GM10266 (cell line): ENCODE data around the gene CDC42BPB.
"Not testable (repeated sequence)": the region's sequence is repeated elsewhere in the genome, so short reads cannot be mapped to it uniquely, and the experiment has no call there.

Source experiments
- DNase-seq: peaks from one replicate; pipeline ENCODE4 v3.0.0; 2012; ENCODE audit errors: extremely low spot score
- TF ChIP-seq, protein P1 (sequence below): IDR thresholded peaks from 2 replicates; pipeline ENCODE4 v1.5.1; 2012; ENCODE audit warnings: mild to moderate bottlenecking, low read depth; ENCODE audit not compliant: control insufficient read depth, insufficient read depth; ENCODE audit errors: missing control alignments

CDC42BPB gene

DNA sequence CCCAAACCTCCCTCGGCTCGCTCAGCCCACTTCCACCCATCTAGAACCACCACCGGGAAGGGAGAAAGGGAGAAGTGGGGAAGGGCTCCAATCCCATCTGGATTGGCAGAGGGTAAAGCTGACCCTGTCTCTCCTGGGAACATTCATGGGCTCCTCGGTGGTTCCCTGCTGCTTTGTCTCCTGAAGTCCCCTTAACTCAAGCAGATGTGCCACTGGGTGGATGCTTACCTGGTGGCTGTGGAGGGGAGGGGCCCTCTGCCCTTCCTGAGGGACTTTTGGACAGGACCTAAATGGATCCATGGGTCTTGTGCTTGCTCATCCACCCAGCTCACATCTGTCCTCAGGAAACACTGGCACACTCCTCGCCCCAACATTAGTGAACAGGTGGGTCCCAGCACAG, 2.2 kb upstream of the CDC42BPB start:
- no peak for DNase-seq
- TF ChIP-seq, protein P1, sequence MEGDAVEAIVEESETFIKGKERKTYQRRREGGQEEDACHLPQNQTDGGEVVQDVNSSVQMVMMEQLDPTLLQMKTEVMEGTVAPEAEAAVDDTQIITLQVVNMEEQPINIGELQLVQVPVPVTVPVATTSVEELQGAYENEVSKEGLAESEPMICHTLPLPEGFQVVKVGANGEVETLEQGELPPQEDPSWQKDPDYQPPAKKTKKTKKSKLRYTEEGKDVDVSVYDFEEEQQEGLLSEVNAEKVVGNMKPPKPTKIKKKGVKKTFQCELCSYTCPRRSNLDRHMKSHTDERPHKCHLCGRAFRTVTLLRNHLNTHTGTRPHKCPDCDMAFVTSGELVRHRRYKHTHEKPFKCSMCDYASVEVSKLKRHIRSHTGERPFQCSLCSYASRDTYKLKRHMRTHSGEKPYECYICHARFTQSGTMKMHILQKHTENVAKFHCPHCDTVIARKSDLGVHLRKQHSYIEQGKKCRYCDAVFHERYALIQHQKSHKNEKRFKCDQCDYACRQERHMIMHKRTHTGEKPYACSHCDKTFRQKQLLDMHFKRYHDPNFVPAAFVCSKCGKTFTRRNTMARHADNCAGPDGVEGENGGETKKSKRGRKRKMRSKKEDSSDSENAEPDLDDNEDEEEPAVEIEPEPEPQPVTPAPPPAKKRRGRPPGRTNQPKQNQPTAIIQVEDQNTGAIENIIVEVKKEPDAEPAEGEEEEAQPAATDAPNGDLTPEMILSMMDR = no peak

GRCh38 chr14:103058164-103059055, 1.1 kb upstream of the CDC42BPB start:
- DNase-seq = no peak
- TF ChIP-seq, protein P1 = no peak

GRCh38 chr14:103057028-103057371, 349 bp downstream of the CDC42BPB start:
- TF ChIP-seq, protein P1 = no peak
- no peak for DNase-seq

DNA sequence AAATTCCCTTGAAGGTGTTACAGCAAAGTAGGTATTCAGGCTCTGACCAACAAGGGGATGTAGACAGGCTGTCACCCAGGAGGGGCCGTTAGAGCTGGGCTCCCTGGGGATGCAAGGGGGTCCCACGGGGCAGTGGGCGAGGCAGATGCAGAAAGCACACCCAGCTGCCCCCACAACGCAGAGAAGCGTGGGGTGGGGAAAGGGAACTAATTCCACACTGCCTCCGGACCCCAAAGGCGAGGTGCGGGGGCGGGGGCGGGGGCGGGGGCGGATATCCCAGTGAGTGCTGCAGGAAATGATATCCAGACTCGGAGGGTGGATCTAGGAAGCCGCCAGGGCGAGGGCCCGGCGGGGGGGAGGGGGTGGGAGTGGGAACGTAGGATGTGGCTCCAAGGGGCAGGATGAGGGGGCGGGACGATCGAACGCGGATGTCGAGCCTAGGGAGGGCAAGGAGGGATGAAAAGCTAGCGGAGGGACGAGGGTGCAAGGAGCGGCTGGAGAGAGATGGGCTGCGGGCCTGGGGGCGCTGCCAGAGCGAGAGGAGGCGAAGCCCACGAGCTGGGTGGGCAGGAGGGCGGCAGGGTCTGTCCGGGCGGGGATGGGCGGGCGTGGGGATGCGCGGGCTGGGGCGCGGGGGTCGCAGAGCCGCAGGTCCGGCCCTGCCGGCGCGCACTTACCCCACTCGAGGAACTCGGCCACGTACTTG, 874 bp downstream of the CDC42BPB start:
- DNase-seq = peak; percentile 40

GRCh38 chr14:103055695-103056094, 1.7 kb downstream of the CDC42BPB start:
- DNase-seq = no peak
- TF ChIP-seq, protein P1 = no peak

More for the DNA sequence above, 874 bp downstream of the CDC42BPB start:
- TF ChIP-seq, protein P1 = no peak

DNA sequence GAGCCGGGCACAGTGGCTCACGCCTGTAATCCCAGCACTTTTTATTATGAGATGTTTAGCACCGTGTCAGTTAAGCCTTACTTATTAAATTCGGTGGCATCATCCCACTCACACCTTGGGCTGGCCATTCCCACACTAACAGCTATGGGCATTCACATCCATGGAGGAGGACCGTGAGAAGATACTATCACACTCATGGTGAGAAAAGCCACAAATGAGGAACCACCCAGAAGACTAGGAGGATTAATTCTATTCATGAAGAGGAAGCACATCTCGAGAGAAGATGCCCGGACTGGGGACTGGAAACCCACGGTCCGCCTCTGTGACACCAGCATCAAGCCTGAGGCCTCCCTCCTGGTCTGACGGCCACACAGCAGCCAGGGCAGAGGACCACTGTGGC, 4.9 kb downstream of the CDC42BPB start:
- no peak for DNase-seq
- TF ChIP-seq, protein P1 = no peak

DNA sequence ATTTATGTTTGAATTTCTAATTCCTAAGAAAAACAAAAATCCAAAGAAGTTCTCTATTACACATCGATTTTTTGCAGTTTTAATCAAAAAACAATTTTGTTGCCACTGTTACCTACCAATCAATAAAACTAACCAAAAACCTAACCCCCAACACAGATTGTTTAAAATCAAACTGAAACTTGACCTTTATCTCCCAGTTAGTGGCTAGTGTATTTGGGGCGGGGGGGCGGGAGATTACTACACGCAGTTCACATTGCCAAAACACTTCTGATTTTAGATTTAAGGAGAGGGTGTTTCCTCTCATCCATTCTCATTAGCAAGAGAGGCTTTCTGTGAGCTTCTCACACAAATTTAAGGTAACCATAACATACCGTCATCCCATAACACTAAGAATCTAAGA, 6.4 kb downstream of the CDC42BPB start:
- no peak for DNase-seq
- TF ChIP-seq, protein P1 = no peak

- not testable (repeated sequence) for DNase-seq
Observed at GRCh38 chr14:103047453-103047852, 9.9 kb downstream of the CDC42BPB start.
